DMS114 treated with DMSO at 0.1 percent for 48 hours (cell line): Measurements from ENCODE around the gene ZBTB9.
"Not testable (repeated sequence)": the region's sequence is repeated elsewhere in the genome, so short reads cannot be mapped to it uniquely, and the experiment has no call there.

Experiments
- DNase-seq: peaks from one replicate; lab custom pipeline; 2025; ENCODE audit not compliant: unreplicated experiment; lab: John Stamatoyannopoulos, UW

The ZBTB9 gene

GRCh38 chr6:33458676-33459075 is 4.3 kb downstream of the ZBTB9 start:
- no peak for DNase-seq

GRCh38 chr6:33459226-33459625 is 4.8 kb downstream of the ZBTB9 start:
- no peak for DNase-seq

GRCh38 chr6:33466075-33466735 is 11.8 kb downstream of the ZBTB9 start:
- DNase-seq, result no peak

- no peak for DNase-seq
These were observed 12.7 kb downstream of the ZBTB9 start for GRCh38 chr6:33467091-33467490.

GRCh38 chr6:33469661-33470060 is 15.3 kb downstream of the ZBTB9 start:
- DNase-seq, result no peak

GRCh38 chr6:33477864-33478263 is 23.5 kb downstream of the ZBTB9 start:
- DNase-seq, result no peak

GRCh38 chr6:33481192-33481591 is 26.8 kb downstream of the ZBTB9 start:
- no peak for DNase-seq

- not testable (repeated sequence) for DNase-seq
These were observed 28.2 kb downstream of the ZBTB9 start for GRCh38 chr6:33482620-33483019.

- DNase-seq, result no peak
These were observed 29.3 kb downstream of the ZBTB9 start for GRCh38 chr6:33483678-33484077.

GRCh38 chr6:33484673-33485262 is 30.4 kb downstream of the ZBTB9 start:
- DNase-seq, result not testable (repeated sequence)

- not testable (repeated sequence) for DNase-seq
These were observed 31.3 kb downstream of the ZBTB9 start for GRCh38 chr6:33485680-33486079.

- DNase-seq, result no peak
These were observed 34.0 kb downstream of the ZBTB9 start for GRCh38 chr6:33488339-33488738.

- peak; percentile 15 for DNase-seq
These were observed 35.8 kb downstream of the ZBTB9 start for GRCh38 chr6:33490198-33490597.

GRCh38 chr6:33490621-33491020 is 36.2 kb downstream of the ZBTB9 start:
- DNase-seq, result no peak

- DNase-seq, result no peak
These were observed 37.7 kb downstream of the ZBTB9 start for GRCh38 chr6:33492093-33492492.

GRCh38 chr6:33497157-33497556 is 42.8 kb downstream of the ZBTB9 start:
- DNase-seq, result no peak

GRCh38 chr6:33502486-33502885 is 48.1 kb downstream of the ZBTB9 start:
- DNase-seq, result no peak

GRCh38 chr6:33504486-33504885 is 50.1 kb downstream of the ZBTB9 start:
- no peak for DNase-seq

- no peak for DNase-seq
These were observed 51.4 kb downstream of the ZBTB9 start for GRCh38 chr6:33505548-33506370.
